Endodermal cell (in vitro differentiated cells): ENCODE measurements around the gene RAPGEF4. TPM values are rescaled to one million over a fixed set of nuclear protein-coding genes. Genes with fewer than 3 reads are reported as not detected.
"Not testable (repeated sequence)": the region's sequence is repeated elsewhere in the genome, so short reads cannot be mapped to it uniquely, and the experiment has no call there.

Experiments used
- DNase-seq: peaks from one replicate; pipeline ENCODE4 v3.0.0-alpha.2; 2017
- H3K27ac ChIP-seq: 2 replicates; pipeline ENCODE4 v1.5.1; 2013; ENCODE audit warnings: mild to moderate bottlenecking, low read depth, low read length, moderate library complexity
- H3K27me3 ChIP-seq: 2 replicates; pipeline ENCODE4 v1.6.1; 2013; ENCODE audit warnings: mild to moderate bottlenecking, low read length, moderate library complexity; ENCODE audit not compliant: insufficient read depth, control insufficient read depth, poor library complexity, severe bottlenecking
- H3K36me3 ChIP-seq: 2 replicates; pipeline ENCODE4 v1.7.0; 2013; ENCODE audit warnings: mild to moderate bottlenecking, low read length, moderate library complexity; ENCODE audit not compliant: control insufficient read depth, insufficient read depth
- H3K4me1 ChIP-seq: one replicate; pipeline ENCODE4 v1.7.0; 2013; ENCODE audit warnings: low read length; ENCODE audit not compliant: control insufficient read depth, insufficient read depth
- H3K4me3 ChIP-seq: 2 replicates; pipeline ENCODE4 v1.5.1; 2013; ENCODE audit warnings: mild to moderate bottlenecking, low read length, moderate library complexity
- H3K9ac ChIP-seq: 2 replicates; pipeline ENCODE4 v1.6.1; 2013; ENCODE audit warnings: mild to moderate bottlenecking, low read length, moderate library complexity; ENCODE audit not compliant: poor library complexity, severe bottlenecking; ENCODE audit errors: extremely low read depth
- H3K9me3 ChIP-seq: 2 replicates; pipeline ENCODE4 v1.6.1; 2013; ENCODE audit warnings: mild to moderate bottlenecking, low read length, moderate library complexity; ENCODE audit not compliant: control insufficient read depth
- H3K27ac Mint-ChIP-seq: 2 replicates; pipeline ENCODE4 v1.8.0; 2020; ENCODE audit warnings: mixed read lengths
- H3K27me3 Mint-ChIP-seq: 2 replicates; pipeline ENCODE4 v1.8.0; 2021; ENCODE audit warnings: mild to moderate bottlenecking, mixed read lengths; ENCODE audit not compliant: insufficient read depth
- H3K36me3 Mint-ChIP-seq: 2 replicates; pipeline ENCODE4 v1.8.0; 2020; ENCODE audit warnings: low read depth, mixed read lengths
- H3K4me1 Mint-ChIP-seq: 2 replicates; pipeline ENCODE4 v1.8.0; 2020; ENCODE audit warnings: mixed read lengths
- H3K4me3 Mint-ChIP-seq: 2 replicates; pipeline ENCODE4 v1.8.0; 2020; ENCODE audit warnings: mild to moderate bottlenecking, moderate library complexity, mixed read lengths
- H3K9me3 Mint-ChIP-seq: 2 replicates; pipeline ENCODE4 v1.8.0; 2020; ENCODE audit warnings: mild to moderate bottlenecking, mixed read lengths
- WGBS, 2 experiments: methylation state at CpG; one replicate each; pipeline versions ENCODE4 v1.1.5 to v1.1.7; 2013; ENCODE audit warnings: missing lambda C conversion rate in 2 of 2, mixed read lengths in 1 of 2; ENCODE audit not compliant: insufficient coverage in 1 of 2, insufficient read length in 1 of 2; 5-methylcytosine and 5-hydroxymethylcytosine counted together
- total RNA-seq, 2 donors: library from RNA; stranded (reverse); fragmentation: NEBNext Ultra II Directional in 1 of 2; extraction: Animal tissue kit (Norgen Biotek cat#: 25700) in 1 of 2; gene quantifications; 2 replicates in 1 of 2; 3 replicates in 1 of 2; pipeline ENCODE4 v1.2.1, GENCODE V29; 2021
- TF ChIP-seq, protein P1 (sequence below): fragments of 200-600 bp; sonication (generic); conservative IDR thresholded peaks from 2 replicates; pipeline ENCODE4 v1.5.0; 2021; ENCODE audit warnings: antibody characterized with exemption, mild to moderate bottlenecking

RAPGEF4 gene
- total RNA-seq, 2 donors from 2014 or later: 0.77 to 0.88 TPM

DNA sequence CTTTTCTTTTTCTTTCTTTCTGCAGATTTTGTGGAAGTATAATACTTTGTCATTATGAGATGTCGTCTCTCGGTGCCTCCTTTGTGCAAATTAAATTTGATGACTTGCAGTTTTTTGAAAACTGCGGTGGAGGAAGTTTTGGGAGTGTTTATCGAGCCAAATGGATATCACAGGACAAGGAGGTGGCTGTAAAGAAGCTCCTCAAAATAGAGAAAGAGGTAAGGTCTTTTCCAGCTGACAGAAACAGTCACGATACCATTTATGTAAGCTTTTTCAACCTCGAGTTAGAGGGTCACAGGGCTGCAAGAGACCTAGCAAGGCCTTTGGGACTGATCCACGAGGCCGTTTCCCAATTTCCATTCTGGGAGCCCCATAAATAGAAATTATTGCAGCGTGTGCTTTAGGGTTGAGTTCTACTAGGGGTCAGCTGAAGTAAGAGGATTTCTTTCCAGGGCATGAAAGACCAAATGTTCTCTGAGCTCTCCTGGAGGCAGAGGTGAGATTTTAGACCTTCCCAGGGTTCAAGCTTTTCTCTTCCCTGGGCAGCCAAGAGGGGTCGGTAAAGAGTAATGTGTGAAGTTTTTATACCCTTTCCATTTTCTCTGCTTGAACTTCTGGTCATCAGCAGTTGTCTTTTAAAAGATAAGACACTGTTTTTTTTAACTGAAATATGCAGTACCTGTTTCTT lies 355.5 kb downstream of the RAPGEF4 start:
- no peak overlapping the region for H3K9ac ChIP-seq
- H3K9me3 ChIP-seq: no peaks in the 10 kb centered on the region
- Mint-ChIP-seq H3K4me3 (no peak overlapping the region), H3K27ac (no peak overlapping the region), H3K36me3 (peaks cover 6% of the 10 kb centered on the region), H3K9me3 (no peaks in the 10 kb centered on the region), H3K4me1 (peaks cover 34% of the 10 kb centered on the region), H3K27me3 (no peaks in the 10 kb centered on the region)
- 96 to 97% methylated on average over 9 to 10 of the region's 10 CpGs for WGBS, 2 experiments
- H3K36me3 ChIP-seq: peaks cover 16% of the 10 kb centered on the region
- no peak overlapping the region for H3K4me3 ChIP-seq
- TF ChIP-seq, protein P1, sequence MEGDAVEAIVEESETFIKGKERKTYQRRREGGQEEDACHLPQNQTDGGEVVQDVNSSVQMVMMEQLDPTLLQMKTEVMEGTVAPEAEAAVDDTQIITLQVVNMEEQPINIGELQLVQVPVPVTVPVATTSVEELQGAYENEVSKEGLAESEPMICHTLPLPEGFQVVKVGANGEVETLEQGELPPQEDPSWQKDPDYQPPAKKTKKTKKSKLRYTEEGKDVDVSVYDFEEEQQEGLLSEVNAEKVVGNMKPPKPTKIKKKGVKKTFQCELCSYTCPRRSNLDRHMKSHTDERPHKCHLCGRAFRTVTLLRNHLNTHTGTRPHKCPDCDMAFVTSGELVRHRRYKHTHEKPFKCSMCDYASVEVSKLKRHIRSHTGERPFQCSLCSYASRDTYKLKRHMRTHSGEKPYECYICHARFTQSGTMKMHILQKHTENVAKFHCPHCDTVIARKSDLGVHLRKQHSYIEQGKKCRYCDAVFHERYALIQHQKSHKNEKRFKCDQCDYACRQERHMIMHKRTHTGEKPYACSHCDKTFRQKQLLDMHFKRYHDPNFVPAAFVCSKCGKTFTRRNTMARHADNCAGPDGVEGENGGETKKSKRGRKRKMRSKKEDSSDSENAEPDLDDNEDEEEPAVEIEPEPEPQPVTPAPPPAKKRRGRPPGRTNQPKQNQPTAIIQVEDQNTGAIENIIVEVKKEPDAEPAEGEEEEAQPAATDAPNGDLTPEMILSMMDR: peak; percentile 73
- H3K27me3 ChIP-seq: no peaks in the 10 kb centered on the region
- DNase-seq: no peak
- H3K27ac ChIP-seq: no peak overlapping the region
- H3K4me1 ChIP-seq: peaks cover 7% of the 10 kb centered on the region

DNA sequence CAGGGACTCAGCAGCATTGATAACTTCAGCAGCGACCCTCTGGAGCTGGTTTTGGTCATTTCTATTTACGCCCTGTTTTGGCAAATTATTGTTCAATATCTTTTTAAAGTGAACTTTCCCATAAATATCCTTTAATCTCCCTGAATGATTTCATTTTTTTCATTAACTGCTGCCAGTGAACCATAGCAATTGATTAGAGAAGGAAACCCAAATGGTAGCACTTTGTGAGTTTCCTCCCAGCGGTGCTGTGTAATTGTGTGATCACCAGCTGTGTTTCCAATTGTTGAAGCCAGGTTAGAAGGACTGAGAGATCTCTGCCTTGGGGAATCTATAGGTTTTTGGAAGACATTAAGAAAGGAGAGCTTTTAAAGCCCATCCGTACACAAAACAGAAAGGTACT lies 356.3 kb downstream of the RAPGEF4 start:
- TF ChIP-seq, protein P1: no peak
- WGBS, 2 experiments: 83 to 96% methylated on average over 4 of the region's 4 CpGs
- no peak overlapping the region for H3K4me3 ChIP-seq
- peaks cover 5% of the 10 kb centered on the region for H3K4me1 ChIP-seq
- no peaks in the 10 kb centered on the region for H3K9me3 ChIP-seq
- peaks cover 16% of the 10 kb centered on the region for H3K36me3 ChIP-seq
- no peaks in the 10 kb centered on the region for H3K27me3 ChIP-seq
- DNase-seq: no peak
- Mint-ChIP-seq H3K27me3 (no peaks in the 10 kb centered on the region), H3K27ac (peak overlapping the region; percentile 12), H3K9me3 (no peaks in the 10 kb centered on the region), H3K36me3 (peaks cover 11% of the 10 kb centered on the region), H3K4me1 (peaks cover 31% of the 10 kb centered on the region), H3K4me3 (no peak overlapping the region)
- no peak overlapping the region for H3K27ac ChIP-seq
- H3K9ac ChIP-seq: no peak overlapping the region

DNA sequence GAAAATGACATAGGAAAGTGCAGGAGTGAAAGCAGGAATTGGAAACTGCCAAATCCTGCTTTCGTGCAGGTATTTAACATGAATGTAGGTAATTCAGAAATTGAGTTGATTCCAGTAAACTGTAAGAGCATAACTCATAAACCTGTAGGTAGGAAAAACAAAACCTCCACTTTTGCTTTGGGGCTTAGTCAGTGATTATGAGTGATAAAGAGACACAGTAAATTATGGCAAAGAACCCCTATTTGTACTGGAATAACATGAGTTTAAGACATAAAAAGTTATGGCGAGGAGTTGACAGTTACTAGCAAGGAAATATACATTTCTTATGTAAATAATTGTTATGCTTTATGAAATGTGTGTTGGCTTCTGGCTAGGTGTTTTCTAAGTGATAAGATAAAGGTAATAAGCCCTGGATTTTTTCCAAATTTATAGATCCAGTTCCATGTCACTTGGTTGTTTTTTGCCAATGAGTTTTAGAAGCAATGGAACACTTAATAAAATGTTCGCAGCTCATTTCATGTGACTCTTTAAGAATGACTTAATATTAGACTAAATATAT lies 357.3 kb downstream of the RAPGEF4 start:
- WGBS, 2 experiments: 97 to 100% methylated on average over 2 to 3 of the region's 3 CpGs
- TF ChIP-seq, protein P1: no peak
- H3K9me3 ChIP-seq: no peaks in the 10 kb centered on the region

DNA sequence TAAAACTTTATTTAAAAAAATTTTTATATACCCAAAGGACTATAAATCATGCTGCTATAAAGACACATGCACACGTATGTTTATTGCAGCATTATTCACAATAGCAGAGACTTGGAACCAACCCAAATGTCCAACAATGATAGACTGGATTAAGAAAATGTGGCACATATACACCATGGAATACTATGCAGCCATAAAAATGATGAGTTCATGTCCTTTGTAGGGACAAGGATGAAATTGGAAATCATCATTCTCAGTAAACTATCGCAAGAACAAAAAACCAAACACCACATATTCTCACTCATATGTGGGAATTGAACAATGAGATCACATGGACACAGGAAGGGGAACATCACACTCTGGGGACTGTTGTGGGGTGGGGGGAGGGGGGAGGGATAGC lies 358.0 kb downstream of the RAPGEF4 start:
- peaks cover 16% of the 10 kb centered on the region for H3K36me3 ChIP-seq
- H3K9me3 ChIP-seq, H3K4me3 ChIP-seq, H3K9ac ChIP-seq, H3K27ac Mint-ChIP-seq, H3K9me3 Mint-ChIP-seq, H3K4me1 ChIP-seq, H3K27ac ChIP-seq, H3K4me3 Mint-ChIP-seq, H3K27me3 Mint-ChIP-seq, H3K27me3 ChIP-seq, DNase-seq: not testable (repeated sequence)
- Mint-ChIP-seq H3K4me1 (peaks cover 20% of the 10 kb centered on the region), H3K36me3 (peaks cover 11% of the 10 kb centered on the region)
- no CpG with 5 or more reads among the region's 2 CpGs for WGBS, 2 experiments

More for the DNA sequence above, 357.3 kb downstream of the RAPGEF4 start:
- H3K4me1 ChIP-seq: peaks cover 5% of the 10 kb centered on the region
- no peak for DNase-seq
- H3K27me3 ChIP-seq: no peaks in the 10 kb centered on the region
- Mint-ChIP-seq H3K27me3 (no peaks in the 10 kb centered on the region), H3K27ac (no peak overlapping the region), H3K36me3 (peaks cover 11% of the 10 kb centered on the region), H3K4me1 (peaks cover 25% of the 10 kb centered on the region), H3K4me3 (no peak overlapping the region), H3K9me3 (no peaks in the 10 kb centered on the region)
- H3K36me3 ChIP-seq: peaks cover 16% of the 10 kb centered on the region
- H3K4me3 ChIP-seq: no peak overlapping the region
- H3K27ac ChIP-seq: no peak overlapping the region
- H3K9ac ChIP-seq: no peak overlapping the region
